HG03520 (cell line): ENCODE measurements around the gene E2F4.
A peak's percentile ranks its signal among the peaks of the same experiment; 100 is the strongest.

Source experiments
- ATAC-seq: cut with Tn5 transposase; IDR thresholded peaks from one replicate; pipeline ENCODE4 v1.9.1; 2021; ENCODE audit warnings: mild to moderate bottlenecking, moderate library complexity; ENCODE audit not compliant: unreplicated experiment

Gene E2F4

GRCh38 chr16:67191995-67192681 is at the start of gene E2F4:
Gene E2F4 (plus strand): TSS chr16:67192155. CDS start chr16:67192228, 73 bp downstream.
- ATAC-seq: peak; percentile 76

GRCh38 chr16:67142342-67142741 is 49.6 kb upstream of the E2F4 start:
- ATAC-seq: no peak

GRCh38 chr16:67144943-67145342 is 47.0 kb upstream of the E2F4 start:
- ATAC-seq: no peak

- ATAC-seq: no peak
Measured at GRCh38 chr16:67145746-67146145, 46.2 kb upstream of the E2F4 start.

GRCh38 chr16:67146523-67147357 is 45.2 kb upstream of the E2F4 start:
- no peak for ATAC-seq

- no peak for ATAC-seq
Measured at GRCh38 chr16:67147437-67148140, 44.4 kb upstream of the E2F4 start.

DNA sequence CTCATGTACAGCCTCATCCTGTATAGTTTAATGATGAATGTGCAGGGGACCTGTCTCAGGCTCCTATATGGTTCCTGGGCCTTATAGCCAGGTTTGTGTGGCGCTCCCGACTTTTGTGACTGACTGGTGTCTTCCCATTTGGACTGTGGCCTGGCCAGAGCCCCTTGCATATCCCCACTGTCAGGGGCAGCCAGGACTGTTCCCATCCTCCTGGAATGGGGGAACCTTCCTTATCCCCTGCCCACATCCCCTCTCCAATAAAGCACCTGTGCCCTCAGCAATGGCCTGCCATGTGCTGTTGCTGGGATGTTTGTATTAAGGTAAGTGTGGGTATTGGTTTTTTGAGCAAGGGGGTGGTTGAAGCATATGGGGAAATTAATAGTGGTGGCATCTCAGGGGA is 43.7 kb upstream of the E2F4 start:
- no peak for ATAC-seq

DNA sequence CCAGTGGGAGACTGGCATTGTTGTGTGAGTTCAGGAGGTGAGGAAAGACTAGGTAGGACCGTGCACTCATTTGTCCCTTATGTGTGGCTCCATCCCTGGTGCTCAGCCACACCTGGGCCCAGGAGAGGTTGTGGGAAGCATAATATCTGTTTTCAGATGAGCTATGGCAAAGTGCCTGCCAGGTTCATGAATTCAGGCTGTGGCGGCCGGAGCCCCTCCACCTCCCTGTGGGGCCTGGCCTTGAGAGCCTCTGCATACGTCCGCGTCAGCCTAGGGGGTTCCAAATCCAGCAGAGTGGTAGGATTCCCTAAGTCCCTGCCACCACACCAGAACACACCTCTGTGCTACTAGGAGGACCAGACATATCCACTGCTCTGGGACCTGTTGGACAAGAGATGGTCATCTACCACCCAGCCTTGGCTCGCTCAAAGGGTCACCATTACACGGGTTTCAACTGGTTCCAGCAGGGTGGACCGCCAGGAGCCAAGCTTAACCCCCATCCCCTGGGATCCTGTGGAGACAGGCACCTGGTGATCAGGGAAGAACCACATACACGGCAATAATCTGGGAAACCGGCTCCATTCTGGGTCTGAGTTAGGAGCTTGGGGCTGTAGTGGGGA is 43.2 kb upstream of the E2F4 start:
- ATAC-seq: no peak

DNA sequence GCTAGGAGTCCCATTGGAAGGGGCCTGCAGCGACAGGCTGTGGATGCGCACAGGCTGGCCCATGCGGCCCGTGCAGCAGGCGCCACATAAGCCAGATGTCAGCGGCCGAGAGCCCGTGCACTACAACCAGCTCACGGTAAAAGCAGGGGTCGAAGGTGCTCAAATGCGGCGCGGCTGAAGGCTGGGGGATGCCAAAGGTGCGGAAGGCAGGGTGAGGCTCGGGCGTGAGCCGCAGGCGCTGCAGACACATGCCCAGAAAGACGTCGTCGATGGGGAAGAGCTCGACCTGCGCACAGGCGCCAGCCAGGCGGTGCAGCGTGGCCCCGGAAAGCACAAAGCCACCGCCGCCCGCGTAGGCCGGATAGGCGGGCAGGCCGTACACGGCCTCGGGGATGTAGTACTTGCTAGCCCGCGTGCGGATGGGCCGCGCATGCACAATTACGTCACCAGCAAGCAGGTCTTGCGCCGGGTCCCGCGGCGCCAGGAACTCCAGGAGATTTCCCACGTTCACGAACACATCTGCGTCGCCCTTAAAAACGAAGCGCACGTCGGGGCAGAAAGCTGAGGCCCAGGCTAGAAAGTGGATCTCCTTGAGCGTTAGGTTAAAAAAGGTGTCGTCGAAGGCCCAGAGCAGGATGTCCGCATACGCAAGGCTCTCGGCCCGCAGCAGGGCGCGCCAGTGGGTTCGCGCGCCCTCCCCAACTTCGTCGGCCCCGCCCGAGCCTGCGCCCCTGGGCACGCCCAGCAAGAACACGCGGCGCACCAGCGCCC is 42.5 kb upstream of the E2F4 start:
- no peak for ATAC-seq

DNA sequence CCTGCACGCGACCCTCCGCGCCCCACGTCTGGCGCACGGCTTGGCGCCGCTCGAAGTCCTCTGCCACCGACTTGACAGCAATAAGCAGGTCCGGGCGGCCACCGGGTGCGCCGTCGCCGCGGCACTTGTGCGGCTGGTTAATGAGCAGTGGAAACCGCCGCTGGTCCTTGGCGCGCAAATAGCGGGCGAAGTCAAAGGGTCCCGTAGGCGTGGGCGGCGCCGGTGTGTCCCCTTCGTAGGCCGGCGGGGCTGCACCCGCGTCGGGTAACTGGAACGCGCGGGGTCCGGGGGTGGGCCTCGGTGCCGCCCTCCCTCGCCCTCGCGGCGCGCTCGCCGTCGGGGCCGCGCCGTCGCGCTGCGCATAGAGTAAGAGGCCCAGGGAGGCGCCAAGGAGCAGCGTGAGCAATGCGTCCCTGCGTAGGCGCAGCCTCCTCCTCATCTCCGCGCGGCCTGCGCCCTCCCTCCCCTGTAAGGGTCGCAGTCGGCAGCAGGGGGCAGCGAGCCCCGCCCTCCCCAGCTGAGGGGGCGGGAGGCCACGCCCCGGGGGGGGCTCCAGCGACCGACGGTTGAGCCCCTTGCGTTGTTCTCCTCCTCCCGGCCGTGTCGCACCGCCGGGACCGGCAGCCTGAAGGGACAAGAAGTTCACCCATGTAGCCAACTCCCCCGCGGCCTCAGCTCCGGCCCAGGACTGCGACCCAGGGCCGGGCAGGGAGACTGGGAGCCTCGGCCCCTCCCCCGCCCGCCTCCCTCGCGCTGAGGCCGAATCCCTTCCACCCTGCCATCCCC is 41.7 kb upstream of the E2F4 start:
- no peak for ATAC-seq

DNA sequence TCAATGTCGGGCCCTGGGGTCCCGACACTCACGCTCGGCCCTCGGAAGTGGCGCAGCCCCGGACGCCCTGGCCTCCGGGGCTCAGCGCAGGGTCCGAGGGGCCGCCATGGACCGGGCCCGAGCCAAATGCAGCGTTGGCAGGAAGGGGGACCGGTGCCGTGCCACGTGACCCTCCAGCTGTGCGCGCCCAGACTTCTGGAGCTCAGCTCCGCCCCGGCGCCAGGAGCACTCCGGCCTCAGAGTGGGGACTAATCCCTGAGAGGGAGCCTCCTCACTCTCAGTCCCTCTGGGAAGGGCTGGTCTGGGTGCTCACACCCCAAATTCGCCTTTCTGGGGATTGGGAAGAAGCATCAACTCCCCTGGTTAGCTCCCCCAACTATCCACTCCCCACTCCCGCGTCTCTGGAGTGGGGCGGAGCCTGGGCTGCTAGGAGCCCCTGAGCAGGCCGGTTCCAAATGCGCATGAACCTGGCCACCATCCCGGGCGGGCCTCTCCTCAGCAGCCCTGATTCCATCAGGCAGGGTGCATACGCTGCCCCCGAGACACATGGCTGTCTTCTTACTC is 41.0 kb upstream of the E2F4 start, which contains the start of gene B3GNT9:
TSS of gene B3GNT9 (minus strand) at position 166 of the 564 bp plus-strand sequence. CDS start 513 bp downstream, outside the sequence.
- no peak for ATAC-seq

- no peak for ATAC-seq
Measured at GRCh38 chr16:67151431-67152097, 40.4 kb upstream of the E2F4 start.

DNA sequence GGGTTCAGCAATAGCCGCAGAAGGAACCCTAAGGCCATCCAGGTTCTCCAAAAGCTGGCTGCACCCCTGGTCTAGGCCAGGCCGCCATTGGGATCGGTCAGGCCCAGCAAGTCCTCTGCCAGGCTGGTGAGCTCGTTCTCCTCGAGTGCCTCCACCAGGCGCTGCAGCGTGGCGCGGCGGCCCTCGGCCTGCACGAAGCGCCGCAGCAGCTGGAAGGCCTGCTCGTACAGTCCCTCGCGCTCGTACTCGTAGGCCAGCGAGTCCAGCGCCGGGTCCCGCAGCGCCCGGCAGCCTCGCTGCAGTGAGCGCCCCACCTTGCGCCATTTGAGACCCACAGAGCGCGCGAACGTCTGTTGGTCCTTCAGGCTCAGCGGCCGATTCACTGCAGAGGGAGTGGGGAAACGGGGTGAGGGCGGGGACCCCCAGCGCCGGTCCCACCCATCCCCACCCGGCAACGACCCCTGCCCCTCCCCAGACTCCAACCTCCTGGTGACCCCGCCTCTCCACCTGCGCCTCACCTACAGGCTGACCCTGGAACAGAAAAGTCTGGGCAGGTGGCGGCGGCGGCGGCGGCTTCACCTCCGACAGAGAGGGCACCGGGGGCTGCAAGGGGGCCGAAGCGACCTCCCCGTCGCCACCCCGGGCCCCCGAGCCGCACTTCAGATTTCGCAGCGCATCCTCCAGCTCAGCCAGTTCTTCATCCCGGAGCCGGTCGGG is 37.2 kb upstream of the E2F4 start:
- no peak for ATAC-seq

- no peak for ATAC-seq
Measured at GRCh38 chr16:67155295-67156142, 36.4 kb upstream of the E2F4 start.

DNA sequence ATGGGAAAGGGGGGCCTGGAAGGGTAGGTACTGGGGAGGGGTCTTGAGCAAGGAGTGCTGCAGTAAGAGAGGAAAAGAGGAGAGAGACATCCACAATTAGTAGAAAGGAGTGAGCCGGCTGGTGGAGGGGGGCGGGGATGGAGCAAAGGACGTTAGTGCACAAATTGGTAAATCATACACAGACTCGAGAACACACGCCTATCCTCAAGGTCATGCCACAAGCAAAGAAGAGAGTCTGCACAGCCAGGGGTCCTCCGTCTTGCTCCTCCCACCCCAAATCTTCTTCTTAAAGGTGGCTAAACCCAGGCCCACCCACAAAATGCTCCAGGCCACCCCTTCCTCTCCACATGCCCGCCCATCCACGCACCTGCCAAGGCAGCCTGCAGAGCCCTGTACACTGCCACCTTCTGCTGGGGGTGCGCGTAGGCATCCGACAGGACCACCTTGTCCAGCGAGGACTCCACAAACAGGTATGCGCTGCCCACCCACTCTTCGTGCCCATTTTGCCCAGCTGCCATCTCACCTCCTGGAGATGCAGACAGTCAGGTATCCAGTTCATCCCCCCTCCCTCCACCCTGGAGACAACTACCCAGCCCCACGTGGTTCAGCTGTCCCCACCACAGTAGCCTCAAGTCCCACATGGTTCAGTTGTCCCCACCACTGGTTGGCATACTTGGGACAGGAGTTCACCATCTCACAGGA is 35.7 kb upstream of the E2F4 start:
- no peak for ATAC-seq

DNA sequence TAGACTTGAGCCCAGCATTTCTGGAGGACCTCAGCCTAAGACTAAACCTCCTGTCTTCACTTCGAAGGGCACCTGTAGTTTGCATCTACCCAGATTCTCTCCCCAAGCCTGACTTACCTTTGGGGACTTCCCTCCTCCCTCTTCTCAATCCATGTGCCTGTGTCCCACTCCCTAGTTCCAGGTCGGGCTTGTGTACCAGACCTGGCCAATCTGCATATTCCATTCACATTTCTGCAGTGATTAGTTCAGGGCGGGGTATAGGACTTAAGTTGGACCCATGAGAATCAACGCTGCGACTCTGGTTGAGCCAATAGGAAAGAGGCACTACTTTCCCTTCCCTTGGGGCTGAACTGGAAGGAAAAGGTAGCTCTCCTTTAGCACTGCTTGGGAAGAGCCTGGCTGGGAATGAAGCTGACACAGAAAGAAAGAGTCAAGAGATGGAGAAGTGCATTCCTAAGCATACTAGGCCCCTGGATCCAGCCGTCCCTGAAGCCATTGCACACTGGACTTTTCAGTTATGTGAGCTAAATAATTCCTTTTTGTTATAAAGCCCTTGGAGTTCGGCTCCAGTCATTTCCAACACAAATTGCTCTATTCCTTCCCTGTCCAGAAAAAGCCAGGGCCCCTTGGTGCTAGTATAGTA is 34.7 kb upstream of the E2F4 start:
- no peak for ATAC-seq
